NT2/D1 (cell line): Measurements from ENCODE around the gene CSF3R.

Experiments used
- DNase-seq: peaks from one replicate; pipeline ENCODE4 v3.0.0-alpha.2; 2011; ENCODE audit warnings: low read depth, low spot score
- H3K27me3 ChIP-seq: 2 replicates; pipeline ENCODE4 v1.6.0; 2011; ENCODE audit warnings: mild to moderate bottlenecking; ENCODE audit not compliant: insufficient read length, insufficient read depth
- H3K36me3 ChIP-seq: 2 replicates; pipeline ENCODE4 v1.6.1; 2011; ENCODE audit warnings: mild to moderate bottlenecking, low read length, mixed read lengths; ENCODE audit not compliant: insufficient read depth, insufficient read length
- H3K4me1 ChIP-seq: 2 replicates; pipeline ENCODE4 v1.5.1; 2011; ENCODE audit not compliant: insufficient read depth, insufficient read length
- H3K4me3 ChIP-seq: 2 replicates; pipeline ENCODE4 v1.5.1; 2011; ENCODE audit warnings: low read depth; ENCODE audit not compliant: insufficient read length
- H3K9ac ChIP-seq: 2 replicates; pipeline ENCODE4 v1.6.0; 2011; ENCODE audit warnings: low read depth; ENCODE audit not compliant: insufficient read length
- H3K9me3 ChIP-seq: 2 replicates; pipeline ENCODE4 v1.5.1; 2011; ENCODE audit warnings: mild to moderate bottlenecking, low read length; ENCODE audit not compliant: insufficient read depth
- SUZ12 ChIP-seq: IDR thresholded peaks from 2 replicates; pipeline ENCODE4 v1.6.1; 2011; ENCODE audit not compliant: insufficient read length, insufficient read depth; ENCODE audit errors: extremely low read depth
- YY1 ChIP-seq: IDR thresholded peaks from 2 replicates; pipeline ENCODE4 v1.6.1; 2011; ENCODE audit not compliant: insufficient read length, insufficient read depth
- ZNF274 ChIP-seq: IDR thresholded peaks from 2 replicates; pipeline ENCODE4 v1.6.1; 2011; ENCODE audit warnings: mild to moderate bottlenecking, low read depth, low read length

Gene CSF3R

GRCh38 chr1:36469163-36469562 is 13.6 kb downstream of the CSF3R start:
- no peak for DNase-seq
- Histone ChIP-seq H3K4me1 (peaks cover 36% of the 10 kb centered on the region), H3K4me3 (no peak overlapping the region), H3K36me3 (no peaks in the 10 kb centered on the region), H3K9ac (no peak overlapping the region), H3K9me3 (no peaks in the 10 kb centered on the region), H3K27me3 (peaks cover 23% of the 10 kb centered on the region)
- TF ChIP-seq SUZ12, result no peak
- TF ChIP-seq YY1, result no peak
- no peak for TF ChIP-seq ZNF274

GRCh38 chr1:36467700-36468455 is 14.8 kb downstream of the CSF3R start:
- Histone ChIP-seq H3K4me3 (no peak overlapping the region), H3K4me1 (peaks cover 33% of the 10 kb centered on the region), H3K36me3 (no peaks in the 10 kb centered on the region), H3K27me3 (peaks cover 23% of the 10 kb centered on the region), H3K9ac (no peak overlapping the region), H3K9me3 (no peaks in the 10 kb centered on the region)
- TF ChIP-seq YY1 (no peak), SUZ12 (no peak), ZNF274 (no peak)
- no peak for DNase-seq

- no peak for DNase-seq
- H3K9ac ChIP-seq, result no peak overlapping the region
- peaks cover 23% of the 10 kb centered on the region for H3K27me3 ChIP-seq
- TF ChIP-seq YY1 (no peak), ZNF274 (no peak), SUZ12 (no peak)
- no peaks in the 10 kb centered on the region for H3K9me3 ChIP-seq
- H3K4me1 ChIP-seq, result peaks cover 28% of the 10 kb centered on the region
- peaks cover 6% of the 10 kb centered on the region for H3K36me3 ChIP-seq
- no peak overlapping the region for H3K4me3 ChIP-seq
Measured at GRCh38 chr1:36467027-36467410, 15.7 kb downstream of the CSF3R start.

- no peak for DNase-seq
- Histone ChIP-seq H3K4me1 (peaks cover 23% of the 10 kb centered on the region), H3K4me3 (no peak overlapping the region), H3K9me3 (no peaks in the 10 kb centered on the region), H3K36me3 (peaks cover 12% of the 10 kb centered on the region), H3K9ac (no peak overlapping the region), H3K27me3 (peaks cover 23% of the 10 kb centered on the region)
- TF ChIP-seq YY1 (no peak), ZNF274 (no peak), SUZ12 (no peak)
Measured at GRCh38 chr1:36466370-36467026, 16.2 kb downstream of the CSF3R start.

- H3K27me3 ChIP-seq, result peaks cover 23% of the 10 kb centered on the region
- no peak overlapping the region for H3K4me3 ChIP-seq
- peaks cover 21% of the 10 kb centered on the region for H3K4me1 ChIP-seq
- no peak for DNase-seq
- no peaks in the 10 kb centered on the region for H3K9me3 ChIP-seq
- no peak for TF ChIP-seq YY1
- TF ChIP-seq SUZ12, result no peak
- TF ChIP-seq ZNF274, result no peak
- no peak overlapping the region for H3K9ac ChIP-seq
- peaks cover 18% of the 10 kb centered on the region for H3K36me3 ChIP-seq
Measured at GRCh38 chr1:36465731-36466369, 16.9 kb downstream of the CSF3R start.

GRCh38 chr1:36464605-36465393 is 17.9 kb downstream of the CSF3R start:
- Histone ChIP-seq H3K9me3 (no peaks in the 10 kb centered on the region), H3K36me3 (peaks cover 28% of the 10 kb centered on the region), H3K4me1 (peaks cover 21% of the 10 kb centered on the region), H3K9ac (peak overlapping the region; percentile 97), H3K27me3 (peaks cover 23% of the 10 kb centered on the region), H3K4me3 (peak overlapping the region; percentile 96)
- DNase-seq, result no peak
- TF ChIP-seq SUZ12, result no peak
- no peak for TF ChIP-seq ZNF274
- TF ChIP-seq YY1, result no peak
